HG03565 (cell line): Measurements from ENCODE around the gene EIF3F.

Experiments used
- ATAC-seq: cut with Tn5 transposase; IDR thresholded peaks from one replicate; pipeline ENCODE4 v1.9.1; 2021; ENCODE audit warnings: mild to moderate bottlenecking, moderate library complexity; ENCODE audit not compliant: unreplicated experiment

The EIF3F gene

GRCh38 chr11:8038811-8039529 is 51.8 kb downstream of the EIF3F start:
- no peak for ATAC-seq

- ATAC-seq = no peak
These were observed 52.6 kb downstream of the EIF3F start for GRCh38 chr11:8039530-8040260.

- no peak for ATAC-seq
These were observed 53.3 kb downstream of the EIF3F start for GRCh38 chr11:8040261-8040920.

- ATAC-seq = no peak
These were observed 53.8 kb downstream of the EIF3F start for GRCh38 chr11:8040921-8041285.

- ATAC-seq = no peak
These were observed 54.4 kb downstream of the EIF3F start for GRCh38 chr11:8041576-8041975.

- ATAC-seq = no peak
These were observed 56.6 kb downstream of the EIF3F start for GRCh38 chr11:8043756-8044155.

GRCh38 chr11:8045839-8046238 is 58.7 kb downstream of the EIF3F start:
- no peak for ATAC-seq

GRCh38 chr11:8047382-8047781 is 60.2 kb downstream of the EIF3F start:
- no peak for ATAC-seq

GRCh38 chr11:8049084-8049483 is 61.9 kb downstream of the EIF3F start:
- no peak for ATAC-seq
